GM12891 (cell line): ENCODE results near the gene APOBEC4.

ENCODE experiments used
- POLR2A ChIP-seq: IDR thresholded peaks from 2 replicates; pipeline ENCODE4 v1.6.1; 2011; ENCODE audit warnings: low read depth, low read length, control low read depth
- POLR2AphosphoS5 ChIP-seq: IDR thresholded peaks from 2 replicates; pipeline ENCODE4 v1.6.1; 2011; ENCODE audit warnings: low read depth, low read length, control low read depth
- SPI1 ChIP-seq: IDR thresholded peaks from 2 replicates; pipeline ENCODE4 v1.6.1; 2011; ENCODE audit warnings: low read depth, low read length, control low read depth
- TAF1 ChIP-seq: IDR thresholded peaks from 2 replicates; pipeline ENCODE4 v1.6.1; 2011; ENCODE audit warnings: low read depth, low read length, control low read depth

DNA sequence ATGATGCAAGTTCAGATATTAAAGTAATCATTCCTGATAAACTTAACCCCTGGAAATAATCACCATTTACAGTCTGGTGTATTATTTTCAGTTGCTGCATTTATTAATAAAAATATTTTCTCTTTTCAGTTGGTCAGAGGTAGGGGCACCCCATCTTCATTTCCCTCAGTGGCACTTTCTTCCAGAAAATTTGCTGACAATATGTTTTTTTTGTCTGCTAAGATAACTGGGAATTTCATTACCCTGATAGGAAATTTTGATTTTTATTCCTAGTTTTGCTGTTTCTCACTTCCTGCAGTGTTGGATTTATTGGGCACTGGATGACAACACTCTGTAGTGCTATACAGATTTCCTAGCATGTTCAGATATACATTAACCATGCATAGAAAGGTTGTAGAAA lies 33.1 kb upstream of the APOBEC4 start:
- TF ChIP-seq TAF1 (no peak), POLR2A (no peak), POLR2AphosphoS5 (no peak), SPI1 (no peak)
